ENCODE measurements around the gene HPS5.

DNA sequence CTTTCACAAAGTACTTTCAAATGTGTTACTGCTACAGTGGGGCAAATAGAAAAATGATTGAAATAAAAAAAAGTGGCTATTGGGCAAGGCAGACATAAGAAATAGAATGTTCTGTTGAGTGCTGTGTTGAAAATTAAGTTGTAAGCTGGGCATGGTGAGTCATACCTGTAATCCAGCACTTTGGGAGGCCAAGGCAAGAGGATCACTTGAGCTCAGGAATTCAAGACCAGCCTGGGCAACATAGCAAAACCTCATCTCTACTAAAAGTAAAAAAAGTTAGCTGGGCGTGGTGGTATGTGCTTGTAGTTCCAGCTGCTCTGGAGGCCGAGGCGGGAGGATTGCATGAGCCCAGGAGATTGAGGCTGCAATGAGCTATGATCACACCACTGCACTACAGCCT is 45.5 kb upstream of the HPS5 start:
- TF ChIP-seq POLR2AphosphoS5 (IDR thresholded peaks at IDR 0.05; ENCODE audit: low read depth, low read length): no peak
- TF ChIP-seq POLR2A (IDR thresholded peaks at IDR 0.05; ENCODE audit: low read depth, low read length): no peak
- TF ChIP-seq POU2F2 (IDR thresholded peaks at IDR 0.05; ENCODE audit: low read depth, low read length): no peak
- no peak for TF ChIP-seq TAF1 (IDR thresholded peaks at IDR 0.05; ENCODE audit: low read depth, low read length)
- TF ChIP-seq PAX5 (IDR thresholded peaks at IDR 0.05; ENCODE audit: insufficient read depth, low read length, severe bottlenecking): no peak

Measured in GM12891 (cell line).